Measurements from ENCODE around the gene TCIRG1.
"Not testable (repeated sequence)": the region's sequence is repeated elsewhere in the genome, so short reads cannot be mapped to it uniquely, and the experiment has no call there.

The TCIRG1 gene, protein sequence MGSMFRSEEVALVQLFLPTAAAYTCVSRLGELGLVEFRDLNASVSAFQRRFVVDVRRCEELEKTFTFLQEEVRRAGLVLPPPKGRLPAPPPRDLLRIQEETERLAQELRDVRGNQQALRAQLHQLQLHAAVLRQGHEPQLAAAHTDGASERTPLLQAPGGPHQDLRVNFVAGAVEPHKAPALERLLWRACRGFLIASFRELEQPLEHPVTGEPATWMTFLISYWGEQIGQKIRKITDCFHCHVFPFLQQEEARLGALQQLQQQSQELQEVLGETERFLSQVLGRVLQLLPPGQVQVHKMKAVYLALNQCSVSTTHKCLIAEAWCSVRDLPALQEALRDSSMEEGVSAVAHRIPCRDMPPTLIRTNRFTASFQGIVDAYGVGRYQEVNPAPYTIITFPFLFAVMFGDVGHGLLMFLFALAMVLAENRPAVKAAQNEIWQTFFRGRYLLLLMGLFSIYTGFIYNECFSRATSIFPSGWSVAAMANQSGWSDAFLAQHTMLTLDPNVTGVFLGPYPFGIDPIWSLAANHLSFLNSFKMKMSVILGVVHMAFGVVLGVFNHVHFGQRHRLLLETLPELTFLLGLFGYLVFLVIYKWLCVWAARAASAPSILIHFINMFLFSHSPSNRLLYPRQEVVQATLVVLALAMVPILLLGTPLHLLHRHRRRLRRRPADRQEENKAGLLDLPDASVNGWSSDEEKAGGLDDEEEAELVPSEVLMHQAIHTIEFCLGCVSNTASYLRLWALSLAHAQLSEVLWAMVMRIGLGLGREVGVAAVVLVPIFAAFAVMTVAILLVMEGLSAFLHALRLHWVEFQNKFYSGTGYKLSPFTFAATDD

DNA sequence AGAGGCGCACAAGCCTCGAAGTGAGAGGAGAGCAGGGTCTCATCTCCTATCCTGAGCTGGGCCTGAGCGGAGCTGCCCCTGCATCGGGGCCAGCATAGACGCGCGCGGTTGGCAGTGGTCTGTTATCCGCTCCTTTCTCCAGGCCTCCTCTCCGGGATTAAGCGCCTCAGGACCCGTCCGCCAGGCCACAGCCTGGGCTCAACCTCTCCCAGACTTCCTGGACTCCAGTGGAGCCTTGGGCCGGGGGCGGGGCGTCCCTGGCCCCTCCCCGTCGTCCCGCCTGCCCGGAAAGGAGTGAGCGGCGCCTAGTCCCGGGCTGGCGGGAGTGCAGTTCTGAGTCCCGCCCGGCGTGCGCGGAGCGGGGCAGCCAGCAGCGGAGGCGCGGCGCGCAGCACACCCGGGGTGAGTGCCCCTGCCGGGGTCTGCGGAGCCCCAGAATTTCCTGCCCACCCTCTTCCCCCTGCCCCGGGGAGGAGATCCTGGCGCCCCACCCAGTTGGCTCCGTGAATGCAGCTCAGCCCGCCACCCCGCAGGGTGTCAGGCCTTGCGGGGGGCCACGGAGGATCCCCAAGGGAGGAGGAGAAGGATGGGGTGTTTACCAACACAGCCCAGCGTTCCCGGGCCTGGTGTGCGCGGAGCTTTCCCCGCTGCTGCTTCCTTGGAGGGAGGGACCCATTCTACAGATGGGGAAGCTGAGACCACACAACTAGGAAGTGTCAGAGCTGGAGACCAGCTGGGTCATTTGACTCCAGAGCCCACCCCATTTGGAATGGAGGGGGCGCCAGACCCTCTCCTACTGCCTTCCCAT lies at the start of gene TCIRG1:
TCIRG1 (plus strand) TSS at position 308 of the 808 bp plus-strand sequence. CDS start 2,247 bp downstream, outside the sequence.
- Mint-ChIP-seq H3K9me3 (no peaks in the 10 kb centered on the region), H3K4me1 (peaks cover 58% of the 10 kb centered on the region), H3K27ac (peak within 1 kb of the TSS; percentile 90 to 99), H3K27me3 (no peaks in the 10 kb centered on the region), H3K4me3 (peak within 1 kb of the TSS; percentile 92 to 93)
- DNase-seq (peak; percentile 56 to 58), ATAC-seq (peak; percentile 61)

DNA sequence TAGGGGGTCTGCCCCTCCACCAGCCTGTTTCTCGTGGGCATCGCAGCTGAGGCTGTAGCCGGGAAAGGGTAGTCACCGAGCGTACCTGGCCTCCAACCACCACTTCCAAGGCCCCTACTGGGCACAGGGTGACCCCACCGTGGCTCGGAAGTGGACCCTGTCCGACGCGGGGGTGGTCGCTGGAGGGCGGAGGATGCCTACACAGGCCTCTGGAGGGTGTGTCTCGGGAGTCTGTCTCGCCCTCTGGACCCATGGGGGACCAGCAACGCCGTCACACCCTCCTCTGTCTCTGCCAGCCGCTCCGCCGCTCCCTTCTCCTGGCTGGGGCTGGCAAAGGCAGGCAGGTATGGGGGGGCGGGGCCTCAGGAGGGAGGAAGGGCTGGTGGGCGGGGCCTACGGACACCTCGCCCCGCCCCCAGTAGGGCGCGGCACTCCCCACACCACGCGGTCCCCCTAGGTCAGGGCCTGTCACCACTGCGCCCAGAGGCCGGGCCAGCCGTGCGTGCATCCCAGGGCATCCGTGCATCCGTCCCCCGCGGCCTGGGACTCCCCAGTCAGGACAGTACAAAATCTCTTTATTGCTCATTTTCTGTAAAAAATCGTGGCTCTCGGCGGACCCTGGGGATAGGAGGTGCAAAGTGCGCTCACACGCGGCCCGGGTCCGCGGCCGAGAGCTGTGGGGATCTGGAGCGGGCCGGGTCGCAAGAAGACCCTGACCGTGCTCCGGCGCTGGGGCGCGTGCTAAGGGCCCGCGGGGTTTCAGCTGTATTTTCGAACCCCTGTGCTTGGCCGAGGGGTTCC lies 48.1 kb upstream of the TCIRG1 start:
- not testable (repeated sequence) for H3K9me3 Mint-ChIP-seq, H3K27ac Mint-ChIP-seq, DNase-seq
- H3K27me3 Mint-ChIP-seq: peaks cover 17% of the 10 kb centered on the region
- peak overlapping the region in 1 of 2 donors; percentile 16 for H3K4me3 Mint-ChIP-seq
- peak; percentile 53 for ATAC-seq
- peaks cover 12% of the 10 kb centered on the region for H3K4me1 Mint-ChIP-seq

DNA sequence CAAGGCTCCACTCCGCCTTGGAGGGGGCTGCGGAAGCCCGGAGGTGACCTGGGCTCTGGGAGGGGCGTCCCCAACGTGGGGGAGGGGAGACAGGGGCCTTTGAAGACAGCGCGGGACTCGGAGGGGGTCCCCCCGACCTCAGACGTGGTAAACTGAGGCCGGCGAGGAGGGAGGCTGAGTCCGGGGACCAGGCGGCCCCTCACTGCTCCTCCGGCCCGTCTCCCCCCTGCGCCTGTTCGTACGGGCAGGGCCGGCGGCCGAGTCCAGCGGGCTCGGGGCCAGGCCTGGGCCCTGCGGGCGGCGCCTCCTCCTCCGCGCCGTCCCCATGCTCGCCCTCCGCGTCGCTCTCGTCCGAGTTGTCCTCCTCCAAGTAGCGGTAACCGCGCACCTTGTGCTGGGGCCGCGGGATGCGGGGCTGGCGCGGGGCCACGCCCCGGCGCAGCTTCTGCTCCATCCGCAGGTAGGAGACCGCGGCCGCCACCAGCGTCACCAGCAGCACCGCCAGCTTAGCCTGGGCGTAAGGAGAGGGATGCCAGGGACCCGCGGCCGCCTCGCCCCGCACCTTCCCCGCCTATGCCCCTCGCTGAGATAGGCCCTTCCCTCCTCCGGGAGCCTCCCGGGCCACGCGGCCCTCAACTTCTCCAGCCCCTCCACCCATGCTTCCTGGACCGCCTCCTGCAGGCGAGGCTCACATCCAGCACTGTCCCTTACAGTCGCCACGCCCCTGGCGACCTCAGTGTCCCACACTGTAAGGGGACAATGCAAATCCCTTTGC lies 47.3 kb upstream of the TCIRG1 start:
- ATAC-seq, H3K4me3 Mint-ChIP-seq, H3K27ac Mint-ChIP-seq, DNase-seq, H3K9me3 Mint-ChIP-seq: not testable (repeated sequence)
- H3K4me1 Mint-ChIP-seq: peaks cover 12% of the 10 kb centered on the region
- peaks cover 17% of the 10 kb centered on the region for H3K27me3 Mint-ChIP-seq

DNA sequence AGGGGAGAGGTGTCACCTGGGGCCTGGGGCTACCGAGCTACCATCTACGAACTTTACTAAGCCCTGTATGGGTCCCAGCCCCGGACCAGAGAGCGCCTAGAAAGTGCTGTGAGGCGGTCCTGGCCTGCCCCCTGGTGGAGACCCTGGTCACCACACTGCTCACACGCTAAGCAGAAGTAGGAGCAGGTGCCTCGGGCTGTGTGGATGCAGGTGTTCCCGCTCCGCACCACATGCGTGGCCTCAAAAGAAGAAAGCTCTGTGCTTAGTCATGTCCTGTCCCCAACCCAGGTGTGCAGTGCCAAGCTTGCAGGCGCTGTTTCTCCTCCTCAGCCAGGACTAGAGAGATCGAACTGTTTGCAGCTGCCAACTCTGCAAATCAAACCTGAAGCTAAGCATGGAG lies 45.0 kb upstream of the TCIRG1 start:
- Mint-ChIP-seq H3K4me1 (peaks cover 35% of the 10 kb centered on the region), H3K27me3 (peaks cover 17% of the 10 kb centered on the region)
- H3K9me3 Mint-ChIP-seq, ATAC-seq, H3K27ac Mint-ChIP-seq, H3K4me3 Mint-ChIP-seq: not testable (repeated sequence)
- peak; percentile 52 to 56 for DNase-seq

DNA sequence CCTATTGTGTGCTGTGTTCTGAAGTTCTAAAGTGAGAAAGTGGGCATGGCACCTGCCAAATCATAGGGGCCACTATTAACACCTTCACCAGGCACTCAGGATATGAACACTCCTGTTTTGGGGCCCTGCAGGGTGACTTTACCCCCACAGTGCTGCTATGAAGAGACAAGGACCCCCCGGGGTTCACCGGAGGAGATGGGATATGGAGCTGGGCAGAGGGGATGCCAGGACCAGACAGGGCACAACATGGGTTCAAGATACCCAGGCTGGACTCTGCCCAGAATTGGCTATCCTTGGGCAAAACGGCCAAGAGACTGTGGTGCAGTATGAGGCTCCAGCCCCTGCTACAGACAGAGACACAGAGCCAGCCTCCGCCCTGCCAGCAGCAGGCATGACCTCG lies 44.4 kb upstream of the TCIRG1 start:
- peaks cover 17% of the 10 kb centered on the region for H3K27me3 Mint-ChIP-seq
- H3K4me3 Mint-ChIP-seq, H3K27ac Mint-ChIP-seq, ATAC-seq, DNase-seq, H3K9me3 Mint-ChIP-seq: not testable (repeated sequence)
- H3K4me1 Mint-ChIP-seq: peaks cover 35% of the 10 kb centered on the region

DNA sequence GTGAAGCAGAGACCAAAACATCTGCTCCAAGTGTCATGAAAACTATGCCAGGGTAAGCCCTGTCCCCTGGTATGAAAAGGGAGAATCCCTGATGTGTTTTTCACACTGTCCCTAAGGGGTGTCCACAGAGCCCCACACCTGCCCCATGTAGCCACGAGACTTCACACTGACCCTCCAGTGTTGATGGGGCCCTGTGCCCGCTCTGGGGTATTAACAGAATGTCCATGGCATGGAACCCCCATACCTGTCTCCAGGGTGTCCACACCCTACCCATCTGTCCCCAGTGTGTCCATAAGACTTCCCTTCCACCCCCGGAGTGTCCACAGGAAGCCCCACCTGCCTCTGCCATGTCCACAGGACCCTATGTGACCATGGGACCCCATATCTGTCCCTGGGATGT lies 43.7 kb upstream of the TCIRG1 start:
- peaks cover 10% of the 10 kb centered on the region for H3K27me3 Mint-ChIP-seq
- not testable (repeated sequence) for H3K27ac Mint-ChIP-seq, H3K4me3 Mint-ChIP-seq, DNase-seq, ATAC-seq, H3K9me3 Mint-ChIP-seq
- peaks cover 35% of the 10 kb centered on the region for H3K4me1 Mint-ChIP-seq

DNA sequence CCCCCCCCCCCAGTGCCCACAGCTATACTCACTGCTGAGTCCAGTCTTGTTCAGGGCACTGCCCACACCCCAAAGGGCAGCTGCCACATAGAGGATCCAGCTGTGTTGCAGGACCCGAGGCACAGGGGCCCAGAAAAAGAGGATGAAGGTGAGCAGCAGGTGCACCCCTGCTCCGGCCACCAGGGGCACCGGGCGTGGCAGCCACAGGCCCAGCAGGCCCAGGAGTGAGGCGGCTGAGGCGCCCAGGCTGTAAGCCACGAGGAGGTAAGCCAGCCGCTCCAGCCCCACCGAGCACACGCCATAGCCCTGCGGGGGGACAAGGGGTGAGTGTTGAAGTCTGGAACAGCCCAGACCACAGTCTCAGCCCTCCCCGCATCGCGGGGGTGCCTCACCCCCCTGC lies 43.2 kb upstream of the TCIRG1 start:
- not testable (repeated sequence) for H3K4me3 Mint-ChIP-seq, ATAC-seq
- peaks cover 35% of the 10 kb centered on the region for H3K4me1 Mint-ChIP-seq

DNA sequence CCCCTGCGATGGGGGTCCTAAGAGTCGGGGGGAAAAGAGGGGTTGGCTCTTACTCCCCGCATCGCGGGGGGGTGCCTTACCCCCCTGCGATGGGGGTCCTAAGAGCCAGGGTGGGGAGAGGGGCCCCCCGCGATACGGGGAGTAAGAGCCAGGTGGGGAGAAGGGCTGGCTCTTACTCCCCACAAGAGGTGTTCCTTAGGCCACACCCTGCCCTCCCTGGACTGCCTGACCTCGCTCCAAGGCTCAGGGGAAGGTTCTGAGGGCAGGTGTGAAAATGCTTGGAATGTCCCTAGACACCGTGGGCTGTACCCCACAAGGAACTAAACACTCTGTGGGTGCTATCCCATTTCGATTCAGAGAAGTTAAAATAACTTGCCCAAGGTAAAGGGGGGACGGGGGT lies 42.8 kb upstream of the TCIRG1 start:
- DNase-seq: no peak
- no peak overlapping the region for H3K4me3 Mint-ChIP-seq
- peaks cover 9% of the 10 kb centered on the region for H3K27me3 Mint-ChIP-seq
- ATAC-seq: no peak
- peaks cover 35% of the 10 kb centered on the region for H3K4me1 Mint-ChIP-seq
- no peak overlapping the region for H3K27ac Mint-ChIP-seq
- no peaks in the 10 kb centered on the region for H3K9me3 Mint-ChIP-seq

More for the DNA sequence above, 43.2 kb upstream of the TCIRG1 start:
- not testable (repeated sequence) for H3K27ac Mint-ChIP-seq, DNase-seq, H3K9me3 Mint-ChIP-seq, H3K27me3 Mint-ChIP-seq

DNA sequence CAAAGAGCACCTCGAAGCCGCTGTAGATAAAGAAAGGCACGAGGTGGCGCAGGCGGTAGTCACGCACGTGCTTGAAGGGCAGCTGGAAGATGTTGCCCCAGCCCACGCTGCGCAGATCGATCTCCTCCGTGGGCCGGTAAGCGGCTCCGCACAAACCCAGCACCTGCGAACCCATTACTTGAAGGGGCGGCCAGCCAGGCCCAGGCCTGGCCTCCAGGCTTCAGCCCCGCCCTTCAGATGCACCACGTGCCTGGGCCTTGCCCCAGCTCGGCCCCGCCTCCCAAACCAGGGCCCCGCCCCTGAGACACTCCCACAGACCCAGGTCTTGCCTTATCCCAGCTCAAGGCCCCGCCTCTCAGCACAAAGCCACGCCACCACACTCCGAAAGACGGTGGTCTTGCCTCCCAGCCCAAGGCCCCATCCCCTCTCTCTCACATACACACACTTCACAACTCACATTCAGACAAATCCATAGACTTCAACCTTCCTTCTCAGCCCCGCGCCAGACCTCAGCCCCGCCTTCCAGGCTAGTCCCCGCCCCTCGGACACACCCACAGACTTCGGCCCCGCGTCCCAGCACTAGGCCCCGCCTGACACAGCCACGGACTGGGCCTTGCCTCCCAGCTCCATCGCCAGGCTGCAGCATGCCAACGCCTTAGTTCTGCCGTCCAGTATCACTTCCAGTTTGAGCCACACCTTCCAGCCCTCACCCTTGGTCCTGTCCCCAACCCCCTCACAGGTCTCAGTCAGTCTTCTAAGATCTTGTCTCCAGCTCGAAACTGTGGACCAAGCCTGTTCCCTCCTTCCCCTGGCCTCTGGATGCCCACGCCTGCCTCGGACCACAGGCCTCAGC lies 42.0 kb upstream of the TCIRG1 start:
- Mint-ChIP-seq H3K4me3 (no peak overlapping the region), H3K4me1 (peaks cover 35% of the 10 kb centered on the region), H3K27ac (no peak overlapping the region), H3K9me3 (no peaks in the 10 kb centered on the region), H3K27me3 (peaks cover 9% of the 10 kb centered on the region)
- ATAC-seq: peak; percentile 59
- no peak for DNase-seq

DNA sequence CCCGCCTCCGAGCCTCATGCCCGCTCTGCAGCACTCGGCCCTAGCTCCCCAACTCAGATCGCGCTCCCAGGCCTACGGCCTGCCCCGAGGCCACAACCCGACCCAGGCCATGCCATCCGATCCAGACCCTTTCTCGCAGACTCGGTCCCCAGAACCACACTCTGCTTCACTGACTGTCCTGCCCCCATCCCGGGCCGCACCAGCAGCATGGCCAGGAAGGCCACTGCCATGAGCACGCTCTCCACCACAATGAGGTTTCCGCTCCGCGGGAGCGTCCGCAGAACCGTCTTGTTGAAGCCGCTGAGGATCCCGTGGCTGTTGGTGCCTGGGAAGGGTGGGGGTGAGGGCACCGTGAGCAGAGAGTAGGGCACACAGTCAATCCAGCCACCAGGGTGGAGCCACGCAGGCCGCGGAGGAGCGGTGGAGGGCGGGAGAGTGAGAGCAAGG lies 41.3 kb upstream of the TCIRG1 start:
- Mint-ChIP-seq H3K27ac (no peak overlapping the region), H3K4me3 (no peak overlapping the region), H3K27me3 (peaks cover 9% of the 10 kb centered on the region), H3K4me1 (peaks cover 40% of the 10 kb centered on the region), H3K9me3 (no peaks in the 10 kb centered on the region)
- DNase-seq: no peak
- ATAC-seq: peak; percentile 39

DNA sequence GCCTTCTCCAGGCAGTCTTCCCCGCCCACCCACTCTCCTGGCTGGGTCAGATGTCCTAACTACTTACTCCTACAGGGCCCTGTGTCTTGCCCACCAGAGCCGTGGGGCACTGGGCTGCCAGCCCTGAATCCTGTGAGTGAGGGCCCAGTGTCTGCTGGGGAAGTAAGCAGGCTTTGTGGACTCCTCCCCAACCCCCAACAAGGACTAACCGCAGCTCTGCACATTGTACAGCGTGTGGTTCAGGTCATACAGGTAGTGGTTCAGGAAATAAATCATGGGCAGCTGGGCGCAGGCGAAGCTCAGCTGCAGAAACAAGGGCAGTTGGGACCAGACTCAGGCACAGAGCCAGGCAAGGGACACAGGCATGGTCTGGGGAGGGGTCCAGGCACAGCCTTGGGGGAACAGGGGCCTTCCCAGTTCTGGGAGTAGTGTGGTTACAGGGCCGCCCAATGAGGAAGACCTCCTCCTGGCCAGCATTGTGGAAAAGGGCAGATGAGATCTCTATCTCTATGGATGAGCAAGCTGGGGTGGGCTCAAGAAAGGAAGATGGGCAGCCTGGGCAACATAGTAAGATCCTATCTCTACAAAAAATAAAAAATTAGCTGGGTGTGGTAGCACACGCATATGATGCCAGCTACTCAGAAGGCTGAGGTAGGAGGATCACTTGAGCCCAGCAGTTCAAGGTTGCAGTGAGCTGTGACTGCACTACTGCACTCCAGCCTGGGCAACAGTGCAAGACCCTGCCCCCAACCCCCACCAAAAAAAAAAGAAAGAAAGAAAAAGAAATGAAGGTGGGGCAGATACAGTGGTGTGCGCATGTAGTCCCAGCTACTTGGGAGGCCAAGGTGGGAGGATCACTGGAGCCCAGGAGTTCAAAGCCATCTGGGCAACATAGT lies 40.4 kb upstream of the TCIRG1 start:
- Mint-ChIP-seq H3K27ac (no peak overlapping the region), H3K27me3 (peaks cover 9% of the 10 kb centered on the region), H3K4me3 (no peak overlapping the region), H3K9me3 (no peaks in the 10 kb centered on the region), H3K4me1 (peaks cover 47% of the 10 kb centered on the region)
- DNase-seq: no peak
- ATAC-seq: peak; percentile 62

DNA sequence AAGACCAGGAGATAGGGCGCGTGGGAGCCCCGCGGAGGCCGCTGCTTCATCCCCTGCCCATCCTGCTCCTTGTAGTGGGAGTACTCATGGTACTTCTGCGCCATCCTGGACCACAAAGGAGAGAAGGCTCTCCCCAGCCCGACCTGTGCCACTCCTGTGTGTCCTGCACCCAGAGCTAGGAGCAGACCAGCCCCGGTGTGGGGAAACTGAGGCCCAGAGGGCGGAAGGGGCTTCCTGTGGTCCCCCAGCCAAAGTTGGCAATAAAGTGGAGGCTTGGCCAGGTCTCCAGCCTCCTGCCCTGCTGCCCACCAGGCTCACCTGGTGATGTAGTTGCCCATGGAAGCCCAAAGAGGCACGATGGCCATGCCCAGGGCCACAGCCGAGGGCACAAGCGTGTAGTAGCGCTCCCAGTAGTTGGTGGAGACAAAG lies 39.6 kb upstream of the TCIRG1 start:
- Mint-ChIP-seq H3K27me3 (peaks cover 4% of the 10 kb centered on the region), H3K4me1 (peaks cover 42% of the 10 kb centered on the region), H3K4me3 (no peak overlapping the region), H3K9me3 (no peaks in the 10 kb centered on the region), H3K27ac (no peak overlapping the region)
- DNase-seq: no peak
- no peak for ATAC-seq
